ENCODE measurements around the gene LRCH2. TPM values are rescaled to one million over a fixed set of nuclear protein-coding genes. Genes with fewer than 3 reads are reported as not detected.
"Not testable (repeated sequence)": the region's sequence is repeated elsewhere in the genome, so short reads cannot be mapped to it uniquely, and the experiment has no call there.

The LRCH2 gene
- total RNA-seq, 1 donor from 2014 or later, result not detected

DNA sequence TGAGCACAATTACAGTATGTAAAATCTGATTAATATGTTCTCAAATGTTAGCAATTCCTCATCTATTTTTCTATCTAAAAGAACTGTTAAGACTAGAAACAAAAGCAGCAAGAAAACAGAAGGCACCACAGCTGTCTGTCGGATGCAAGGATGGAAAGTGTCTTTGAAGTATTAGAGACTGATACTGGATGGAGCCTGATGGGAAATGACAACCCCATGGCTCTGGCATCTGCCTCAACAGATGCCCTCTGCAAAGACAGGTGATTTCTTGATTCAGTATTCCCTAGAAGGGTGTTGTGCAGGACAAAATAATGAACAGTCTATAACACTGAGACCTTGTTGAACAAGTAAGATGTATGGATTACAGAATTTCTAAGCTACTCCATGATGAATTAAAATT is 19.7 kb downstream of the LRCH2 start:
- intact Hi-C loops (cut with micrococcal nuclease), result no loop called here

GRCh38 chrX:115209547-115209946 is 24.3 kb downstream of the LRCH2 start:
- intact Hi-C loops (cut with micrococcal nuclease), result not testable (repeated sequence)

GRCh38 chrX:115204040-115204439 is 29.9 kb downstream of the LRCH2 start:
- intact Hi-C loops (cut with micrococcal nuclease), result no loop called here

DNA sequence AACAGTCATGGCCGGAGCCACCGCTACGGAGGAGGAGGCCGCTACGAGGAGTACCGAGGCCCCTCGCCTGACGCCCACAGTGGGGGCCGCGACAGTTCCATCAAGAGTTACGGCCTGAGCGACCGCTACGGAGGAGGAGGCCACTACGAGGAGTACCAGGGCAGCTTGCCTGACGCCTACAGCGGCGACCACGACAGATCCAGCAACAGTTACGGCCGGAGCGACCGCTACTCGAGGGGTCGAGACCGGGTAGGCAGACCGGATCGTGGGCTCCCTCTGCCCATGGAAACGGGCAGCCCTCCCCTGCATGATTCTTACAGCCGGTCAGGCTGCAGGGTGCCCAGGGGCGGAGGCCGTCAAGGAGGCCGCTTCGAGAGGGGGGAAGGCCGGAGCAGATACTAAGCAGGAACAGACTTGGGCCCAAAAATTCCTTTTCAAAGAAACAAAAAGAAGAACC is 41.6 kb downstream of the LRCH2 start:
- intact Hi-C loops (cut with micrococcal nuclease), result no loop called here

- intact Hi-C loops (cut with micrococcal nuclease), result no loop called here
Measured at GRCh38 chrX:115191490-115192243, 42.2 kb downstream of the LRCH2 start.

GRCh38 chrX:115190636-115191489 is 43.0 kb downstream of the LRCH2 start:
- intact Hi-C loops (cut with micrococcal nuclease), result no loop called here

GRCh38 chrX:115189646-115190635 is 44.0 kb downstream of the LRCH2 start:
- intact Hi-C loops (cut with micrococcal nuclease), result no loop called here

- intact Hi-C loops (cut with micrococcal nuclease), result no loop called here
Measured at GRCh38 chrX:115189110-115189509, 44.8 kb downstream of the LRCH2 start, which contains the start of gene RBMXL3. Gene RBMXL3 (plus strand): TSS chrX:115189410. CDS start chrX:115189442, 32 bp downstream.

DNA sequence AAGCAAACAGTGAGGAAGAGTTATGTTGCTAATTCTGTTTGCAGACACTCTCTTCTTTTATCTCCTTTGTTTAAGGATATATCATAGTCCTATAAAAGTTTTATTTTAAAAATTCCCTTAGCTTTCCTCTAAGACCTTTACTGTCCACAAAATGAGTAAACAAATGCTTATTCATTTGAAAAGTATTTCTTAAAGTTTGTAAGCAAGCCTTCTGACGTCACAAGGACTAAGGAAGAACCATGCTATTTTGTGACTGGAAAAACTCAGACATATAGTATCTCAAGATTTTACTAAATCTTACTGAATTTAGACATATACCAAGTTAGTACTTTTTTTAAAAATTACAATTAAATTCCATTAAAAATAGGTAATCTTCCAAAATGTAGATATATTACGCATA is 49.9 kb downstream of the LRCH2 start:
- intact Hi-C loops (cut with micrococcal nuclease), result no loop called here

- intact Hi-C loops (cut with micrococcal nuclease), result no loop called here
Measured at GRCh38 chrX:115178473-115178872, 55.4 kb downstream of the LRCH2 start.

DNA sequence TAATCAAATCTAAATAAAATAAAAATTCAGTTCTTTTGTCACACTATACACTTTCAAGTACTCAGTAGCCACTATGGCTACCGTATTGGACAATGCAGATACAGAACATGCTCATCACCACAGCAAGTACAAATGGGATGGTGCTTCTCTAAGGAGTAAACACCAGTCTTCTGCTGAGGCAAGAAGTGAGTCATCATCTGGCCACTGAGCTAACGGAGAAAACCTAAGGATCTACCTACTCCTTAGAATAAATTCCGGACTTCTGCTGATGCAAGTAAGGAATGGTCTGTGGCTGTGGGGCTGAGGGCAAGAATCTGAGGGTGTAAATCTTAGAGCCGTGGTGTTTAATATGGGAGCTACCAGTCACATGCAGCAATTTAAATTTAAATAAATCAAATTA is 56.0 kb downstream of the LRCH2 start:
- intact Hi-C loops (cut with micrococcal nuclease), result no loop called here

GRCh38 chrX:115174548-115174947 is 59.3 kb downstream of the LRCH2 start:
- intact Hi-C loops (cut with micrococcal nuclease), result no loop called here

- intact Hi-C loops (cut with micrococcal nuclease), result no loop called here
Measured at GRCh38 chrX:115173181-115173580, 60.7 kb downstream of the LRCH2 start.

- intact Hi-C loops (cut with micrococcal nuclease), result loop anchor here (2.0 kb wide), 1 partner anchor 536 kb away; no protein-coding TSS in a partner anchor
Measured at GRCh38 chrX:115147220-115147619, 86.7 kb downstream of the LRCH2 start.

DNA sequence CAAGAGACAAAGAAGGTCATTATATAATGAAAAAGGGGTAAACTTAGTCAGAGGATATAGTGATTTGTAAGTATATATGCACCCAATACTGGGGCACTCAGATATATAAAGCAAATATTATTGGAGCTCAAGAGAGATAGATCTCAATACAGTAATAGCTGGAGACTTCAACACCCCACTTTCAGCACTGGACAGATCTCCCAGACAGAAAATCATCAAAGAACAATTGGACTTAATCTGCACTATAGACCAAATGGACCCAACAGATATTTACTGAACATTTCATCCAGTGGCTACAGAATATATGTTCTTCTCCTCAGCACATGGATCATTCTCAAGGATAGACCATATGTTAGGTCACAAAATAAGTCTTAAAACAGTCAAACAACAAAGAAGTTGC is 91.8 kb downstream of the LRCH2 start:
- intact Hi-C loops (cut with micrococcal nuclease), result no loop called here

DNA sequence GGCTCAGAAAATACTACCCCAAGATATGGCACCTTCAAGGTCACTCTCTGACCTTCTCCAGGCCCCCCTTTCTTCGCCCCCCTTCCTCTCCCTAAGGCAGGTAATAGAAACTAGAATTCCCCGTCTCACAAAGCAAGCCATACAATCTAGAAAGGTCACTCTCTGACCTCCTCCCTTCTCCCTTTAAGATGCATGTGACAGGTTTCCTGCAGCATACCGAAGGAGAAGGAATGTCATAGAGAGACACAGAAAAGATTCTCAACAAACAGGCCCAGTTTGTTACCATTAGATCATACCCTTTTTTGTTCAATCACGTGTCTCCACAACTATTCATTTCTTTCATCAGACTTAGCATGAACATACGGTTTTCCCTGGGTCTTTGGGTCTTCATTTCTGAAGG is 95.9 kb downstream of the LRCH2 start:
- intact Hi-C loops (cut with micrococcal nuclease), result no loop called here

DNA sequence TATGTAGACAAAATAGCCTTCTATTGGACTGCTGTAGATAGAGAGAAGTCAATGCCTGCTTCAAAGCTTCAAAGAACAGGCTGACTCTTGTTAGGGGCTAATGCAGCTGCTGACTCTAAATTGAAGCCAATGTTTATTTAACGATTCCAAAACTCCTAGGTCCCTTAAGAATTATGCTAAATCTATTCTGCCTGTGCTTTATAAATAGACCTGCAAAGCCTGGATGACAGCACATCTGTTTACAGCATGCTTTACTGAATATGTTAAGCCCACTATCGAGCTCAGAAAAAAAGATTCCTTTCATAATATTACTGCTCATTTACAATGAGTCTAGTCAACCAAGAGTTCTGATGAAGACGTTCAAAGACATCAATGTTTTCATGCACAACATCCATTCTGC is 99.5 kb downstream of the LRCH2 start:
- intact Hi-C loops (cut with micrococcal nuclease), result no loop called here

DNA sequence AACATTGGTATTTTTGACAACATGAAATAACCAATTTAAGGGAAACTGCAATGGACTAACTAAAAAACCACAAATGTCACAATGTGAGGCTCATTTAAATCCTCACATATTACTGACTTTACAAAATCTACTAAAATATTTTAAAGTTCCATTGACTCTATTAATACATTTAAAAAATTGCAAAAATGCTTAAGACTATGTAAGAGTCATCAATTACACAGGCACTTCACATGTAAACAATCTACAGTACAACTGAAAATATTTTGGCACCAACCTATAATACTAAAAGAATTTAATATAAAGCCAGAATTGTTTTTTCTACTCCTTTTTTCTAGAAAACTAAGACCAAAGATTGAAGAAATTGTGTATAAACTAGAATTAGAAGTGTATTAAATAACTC is 121.5 kb downstream of the LRCH2 start:
- intact Hi-C loops (cut with micrococcal nuclease), result no loop called here

GRCh38 chrX:115098897-115099296 is 135.0 kb downstream of the LRCH2 start:
- intact Hi-C loops (cut with micrococcal nuclease), result no loop called here

- intact Hi-C loops (cut with micrococcal nuclease), result no loop called here
Measured at GRCh38 chrX:115093191-115093590, 140.7 kb downstream of the LRCH2 start.

- intact Hi-C loops (cut with micrococcal nuclease), result no loop called here
Measured at GRCh38 chrX:115089419-115089818, 144.5 kb downstream of the LRCH2 start.
